ENCODE data around the gene TREM1.

- TF ChIP-seq CTCF (IDR thresholded peaks at IDR 0.05) (no peak), POLR2A (IDR thresholded peaks at IDR 0.05) (no peak)
Measured at GRCh38 chr6:41288754-41289129, 2.3 kb upstream of the TREM1 start.

Measured in testis (tissue), 2 donors.